ENCODE results near the gene LAMP5. TPM values are rescaled to one million over a fixed set of nuclear protein-coding genes. Genes with fewer than 3 reads are reported as not detected.

The LAMP5 gene
- total RNA-seq, 6 experiments from 2014 or later, result not detected

DNA sequence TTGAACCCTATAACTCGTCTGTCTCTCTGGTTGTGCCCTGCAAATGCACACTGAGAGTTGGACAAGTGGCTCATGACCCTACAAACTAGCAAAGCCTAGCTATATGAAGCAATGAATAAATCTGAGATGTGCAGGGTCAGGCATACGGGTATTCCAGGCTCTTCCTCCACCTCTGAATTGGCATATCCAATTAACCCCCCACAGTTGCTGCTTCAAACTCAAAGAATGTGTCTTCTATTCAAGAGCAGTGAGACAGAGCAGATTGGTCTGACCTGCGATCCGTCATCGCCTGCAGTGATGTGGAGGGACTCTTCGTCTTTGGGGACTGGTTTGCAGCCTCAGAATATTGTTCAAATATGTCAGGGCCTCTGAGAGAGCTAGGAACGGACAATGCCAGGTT is 59.8 kb downstream of the LAMP5 start:
- Mint-ChIP-seq H3K36me3 (ENCODE audit: low read depth) (no peaks in the 10 kb centered on the region), H3K27ac (no peak overlapping the region), H3K27me3 (ENCODE audit: insufficient read depth) (peaks cover 22% of the 10 kb centered on the region), H3K4me3 (no peak overlapping the region), H3K9me3 (no peaks in the 10 kb centered on the region), H3K4me1 (ENCODE audit: low read depth) (no peaks in the 10 kb centered on the region)
- TF ChIP-seq, protein P1, sequence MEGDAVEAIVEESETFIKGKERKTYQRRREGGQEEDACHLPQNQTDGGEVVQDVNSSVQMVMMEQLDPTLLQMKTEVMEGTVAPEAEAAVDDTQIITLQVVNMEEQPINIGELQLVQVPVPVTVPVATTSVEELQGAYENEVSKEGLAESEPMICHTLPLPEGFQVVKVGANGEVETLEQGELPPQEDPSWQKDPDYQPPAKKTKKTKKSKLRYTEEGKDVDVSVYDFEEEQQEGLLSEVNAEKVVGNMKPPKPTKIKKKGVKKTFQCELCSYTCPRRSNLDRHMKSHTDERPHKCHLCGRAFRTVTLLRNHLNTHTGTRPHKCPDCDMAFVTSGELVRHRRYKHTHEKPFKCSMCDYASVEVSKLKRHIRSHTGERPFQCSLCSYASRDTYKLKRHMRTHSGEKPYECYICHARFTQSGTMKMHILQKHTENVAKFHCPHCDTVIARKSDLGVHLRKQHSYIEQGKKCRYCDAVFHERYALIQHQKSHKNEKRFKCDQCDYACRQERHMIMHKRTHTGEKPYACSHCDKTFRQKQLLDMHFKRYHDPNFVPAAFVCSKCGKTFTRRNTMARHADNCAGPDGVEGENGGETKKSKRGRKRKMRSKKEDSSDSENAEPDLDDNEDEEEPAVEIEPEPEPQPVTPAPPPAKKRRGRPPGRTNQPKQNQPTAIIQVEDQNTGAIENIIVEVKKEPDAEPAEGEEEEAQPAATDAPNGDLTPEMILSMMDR (IDR thresholded peaks at IDR 0.05), result no peak
- DNase-seq, result no peak

DNA sequence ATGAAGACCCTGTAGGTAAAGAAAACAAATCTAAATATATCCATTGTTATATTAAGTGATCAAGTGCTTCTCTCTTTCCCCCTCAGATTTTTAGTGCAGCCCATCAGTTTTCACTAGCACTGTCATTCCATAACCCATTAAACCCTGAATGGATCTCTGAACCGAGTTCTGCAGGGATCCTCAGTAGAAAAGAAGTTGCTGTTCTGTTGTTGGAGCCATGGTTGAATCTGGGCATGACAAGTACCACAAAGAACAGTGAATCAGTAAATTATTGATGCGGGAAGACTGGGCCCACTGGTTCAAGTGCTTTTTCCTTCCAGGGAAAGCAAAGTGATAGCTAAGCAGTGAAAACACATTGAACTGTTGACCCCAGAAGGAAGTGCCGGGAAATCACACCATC is 60.4 kb downstream of the LAMP5 start:
- H3K9me3 Mint-ChIP-seq, result no peaks in the 10 kb centered on the region
- no peaks in the 10 kb centered on the region for H3K4me1 Mint-ChIP-seq (ENCODE audit: low read depth)
- H3K4me3 Mint-ChIP-seq, result no peak overlapping the region
- H3K36me3 Mint-ChIP-seq (ENCODE audit: low read depth), result no peaks in the 10 kb centered on the region
- peaks cover 21% of the 10 kb centered on the region for H3K27me3 Mint-ChIP-seq (ENCODE audit: insufficient read depth)
- DNase-seq, result no peak
- TF ChIP-seq, protein P1 (IDR thresholded peaks at IDR 0.05), result no peak
- no peak overlapping the region for H3K27ac Mint-ChIP-seq

DNA sequence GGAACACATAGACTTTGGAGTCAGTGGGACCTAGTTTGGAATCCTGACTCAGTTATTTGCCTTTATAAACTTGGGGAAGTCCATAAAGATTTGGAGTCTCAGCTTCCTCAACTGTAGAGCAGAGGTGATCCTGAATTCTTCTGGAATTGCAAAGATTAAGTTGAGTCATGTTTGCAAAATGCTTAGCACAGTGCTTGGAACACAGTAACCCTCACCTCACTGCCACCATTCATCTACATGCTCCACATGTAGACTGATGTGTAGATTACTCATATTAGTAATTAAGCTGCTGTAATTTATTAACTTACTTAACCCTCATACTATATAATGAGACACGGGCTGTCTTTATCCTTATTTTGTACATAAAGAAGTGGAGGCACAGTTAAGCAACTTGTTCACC is 61.4 kb downstream of the LAMP5 start:
- H3K36me3 Mint-ChIP-seq (ENCODE audit: low read depth), result no peaks in the 10 kb centered on the region
- H3K4me3 Mint-ChIP-seq, result no peak overlapping the region
- DNase-seq, result no peak
- peaks cover 27% of the 10 kb centered on the region for H3K27me3 Mint-ChIP-seq (ENCODE audit: insufficient read depth)
- TF ChIP-seq, protein P1 (IDR thresholded peaks at IDR 0.05), result no peak
- H3K4me1 Mint-ChIP-seq (ENCODE audit: low read depth), result no peaks in the 10 kb centered on the region
- no peaks in the 10 kb centered on the region for H3K9me3 Mint-ChIP-seq
- H3K27ac Mint-ChIP-seq, result no peak overlapping the region

DNA sequence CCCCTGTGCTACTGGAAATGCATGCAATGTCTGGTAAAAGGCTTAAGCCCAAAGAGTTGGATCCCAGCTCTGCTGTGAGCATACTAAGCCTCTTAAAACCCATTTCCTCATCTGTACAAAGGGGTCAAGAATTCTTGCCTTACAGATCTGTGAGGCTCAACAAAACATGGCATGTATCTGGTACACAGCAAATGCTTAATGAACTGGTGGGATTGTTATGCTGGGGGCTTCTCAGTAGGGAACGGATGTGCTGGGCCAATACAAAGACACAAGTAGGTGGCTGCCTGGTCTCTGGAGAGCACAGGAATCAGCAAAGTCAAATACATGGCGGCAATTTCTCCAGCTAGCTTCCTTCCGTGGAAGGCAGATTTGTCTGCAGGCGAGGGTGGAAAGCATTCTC is 62.3 kb downstream of the LAMP5 start:
- Mint-ChIP-seq H3K4me3 (no peak overlapping the region), H3K4me1 (ENCODE audit: low read depth) (no peaks in the 10 kb centered on the region), H3K27me3 (ENCODE audit: insufficient read depth) (peaks cover 27% of the 10 kb centered on the region), H3K27ac (no peak overlapping the region), H3K9me3 (no peaks in the 10 kb centered on the region), H3K36me3 (ENCODE audit: low read depth) (no peaks in the 10 kb centered on the region)
- no peak for DNase-seq
- TF ChIP-seq, protein P1 (IDR thresholded peaks at IDR 0.05), result no peak

DNA sequence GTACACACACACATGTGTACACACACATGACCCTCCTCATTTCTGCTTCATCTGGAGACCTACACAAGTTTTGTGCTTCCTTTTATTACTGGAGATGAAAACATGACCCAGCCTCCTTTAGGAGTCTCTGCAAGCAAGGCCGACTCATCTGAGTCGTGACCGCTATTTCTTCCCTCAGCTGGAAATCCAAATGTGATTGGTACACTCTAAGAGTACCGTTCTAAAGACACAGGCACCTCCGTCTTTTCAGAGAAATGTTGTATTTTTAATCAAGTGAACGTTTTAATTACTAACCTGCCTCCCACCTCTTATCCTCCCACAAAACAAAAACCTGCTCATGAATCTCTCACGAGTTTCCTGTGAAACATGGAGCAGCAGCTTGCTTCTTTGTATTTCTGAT is 63.0 kb downstream of the LAMP5 start:
- no peak for DNase-seq
- TF ChIP-seq, protein P1 (IDR thresholded peaks at IDR 0.05), result no peak
- Mint-ChIP-seq H3K27me3 (ENCODE audit: insufficient read depth) (peaks cover 24% of the 10 kb centered on the region), H3K4me3 (no peak overlapping the region), H3K36me3 (ENCODE audit: low read depth) (no peaks in the 10 kb centered on the region), H3K27ac (no peak overlapping the region), H3K4me1 (ENCODE audit: low read depth) (no peaks in the 10 kb centered on the region), H3K9me3 (no peaks in the 10 kb centered on the region)

DNA sequence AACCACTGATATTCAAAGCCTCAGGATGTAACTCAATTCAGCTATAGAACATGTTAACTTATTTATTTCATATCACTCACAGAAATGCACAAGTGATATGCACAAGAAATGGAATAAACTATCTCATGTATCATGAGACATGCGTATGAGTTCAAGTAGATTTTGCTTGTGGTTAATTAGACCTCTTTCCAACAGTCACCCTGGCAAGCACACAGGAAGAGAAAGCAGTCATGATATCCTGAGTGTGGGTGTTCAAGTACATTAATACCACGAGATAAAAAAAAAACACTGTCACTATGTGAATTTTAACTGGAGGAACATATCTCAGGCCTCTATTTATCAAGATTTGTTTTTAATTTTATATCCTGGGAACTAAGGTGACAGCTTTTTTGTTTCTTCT is 64.2 kb downstream of the LAMP5 start:
- no peaks in the 10 kb centered on the region for H3K4me1 Mint-ChIP-seq (ENCODE audit: low read depth)
- no peak for DNase-seq
- no peaks in the 10 kb centered on the region for H3K9me3 Mint-ChIP-seq
- no peak overlapping the region for H3K4me3 Mint-ChIP-seq
- H3K27ac Mint-ChIP-seq, result no peak overlapping the region
- TF ChIP-seq, protein P1 (IDR thresholded peaks at IDR 0.05), result no peak
- H3K27me3 Mint-ChIP-seq (ENCODE audit: insufficient read depth), result peaks cover 15% of the 10 kb centered on the region
- H3K36me3 Mint-ChIP-seq (ENCODE audit: low read depth), result no peaks in the 10 kb centered on the region
